Heart left ventricle (tissue), 16 donors: ENCODE measurements around the gene RUNX2. TPM values are rescaled to one million over a fixed set of nuclear protein-coding genes. Genes with fewer than 3 reads are reported as not detected.

ENCODE experiments used
- ATAC-seq, 4 donors: fragments of 200-7000 bp; cut with Tn5 transposase; one replicate each; pipeline ENCODE4 v1.9.1; 2020 to 2022; ENCODE audit warnings: moderate library complexity in 4 of 4, mild to moderate bottlenecking in 3 of 4, moderate number of reproducible peaks in 1 of 4
- DNase-seq, 5 donors: peaks; one replicate each; pipeline ENCODE4 v3.0.0-alpha.2; 2020
- H3K27ac ChIP-seq, 12 donors: fragments of 200-600 bp; sonication (generic) in 4 of 12; one replicate each; pipeline versions ENCODE4 v1.5.0 to v1.8.0; 2016 to 2022; ENCODE audit warnings: mild to moderate bottlenecking in 2 of 12
- H3K27me3 ChIP-seq, 9 donors: fragments of 200-600 bp; sonication (generic) in 2 of 9; one replicate each; pipeline versions ENCODE4 v1.5.1 to v1.8.0; 2016 to 2022; ENCODE audit warnings: mild to moderate bottlenecking in 3 of 9
- H3K36me3 ChIP-seq, 9 donors: fragments of 200-600 bp; sonication (generic) in 2 of 9; one replicate each; pipeline versions ENCODE4 v1.5.0 to v1.8.0; 2018 to 2022; ENCODE audit warnings: mild to moderate bottlenecking in 2 of 9
- H3K4me1 ChIP-seq, 12 donors: fragments of 200-600 bp; sonication (generic) in 4 of 12; one replicate each; pipeline versions ENCODE4 v1.5.0 to v1.8.0; 2016 to 2022; ENCODE audit warnings: mild to moderate bottlenecking in 3 of 12
- H3K4me3 ChIP-seq, 12 donors: fragments of 200-600 bp; sonication (generic) in 4 of 12; one replicate each; pipeline versions ENCODE4 v1.5.0 to v1.8.0; 2017 to 2022; ENCODE audit warnings: mild to moderate bottlenecking in 9 of 12, moderate library complexity in 4 of 12
- H3K9me3 ChIP-seq, 12 donors: fragments of 200-600 bp; sonication (generic) in 4 of 12; one replicate each; pipeline versions ENCODE4 v1.5.0 to v1.8.0; 2016 to 2022; ENCODE audit warnings: mild to moderate bottlenecking in 1 of 12
- POLR2A ChIP-seq, 2 donors: fragments of 450-650 bp; IDR thresholded peaks; one replicate each; pipeline ENCODE4 v1.6.1; 2017; ENCODE audit warnings: antibody characterized with exemption in 2 of 2, mild to moderate bottlenecking in 2 of 2, moderate library complexity in 2 of 2
- WGBS, 4 donors: extraction: QIAGEN DNeasy Blood & Tissue Kit in 2 of 4; methylation state at CpG; one replicate each; pipeline versions ENCODE4 v1.1.5 to v1.1.7; 2013 to 2018; 5-methylcytosine and 5-hydroxymethylcytosine counted together
- intact Hi-C, 10 donors: fragments of 100-400 bp; cut with DNase I; formaldehyde crosslinking; loops; one replicate each; pipeline versions ENCODE4 v1.11.1 to v1.14.2; 2022
- polyA plus RNA-seq, 2 donors: library from polyadenylated mRNA; stranded (reverse); fragments of 200-250 nt; gene quantifications; one replicate each; pipeline ENCODE4 v1.2.3, GENCODE V29; 2013
- total RNA-seq, 9 donors: library from RNA; depleted of rRNA in 2 of 9; stranded (reverse); fragments of >200 nt in 2 of 9; fragmentation: NEBNext Ultra II Directional in 3 of 9; extraction: Animal tissue kit (Norgen Biotek cat#: 25700) in 3 of 9; gene quantifications; one replicate each; pipeline versions ENCODE4 v1.1.0 to v1.2.4, GENCODE V29; 2016 to 2023
- TF ChIP-seq, protein P1 (sequence below), 12 donors: fragments of 200-600 bp; sonication (generic) in 4 of 12; IDR thresholded peaks; one replicate each; pipeline versions ENCODE4 v1.5.0 to v1.8.0; 2018 to 2022; ENCODE audit warnings: antibody characterized with exemption in 12 of 12, mild to moderate bottlenecking in 5 of 12
- donor health status: ischemic (EF 13 %, LVEDD 7.1; RV severe dilation, severe dysfunction).
- donor health status: healthy with polysubstance abuse.
- donor health status: DM: no; HTN: yes; CAD: no.
- donor health status: DM: no; HTN: no; CAD: no.
- donor health status: ischemic (EF 25% LVEDD 6.9; RV normal size, moderate dysfunction).
- donor health status: ischemic (EF 25% LVEDD 5.7; RV mildly dilated, moderate dysfunction).
- donor health status: healthy.
- donor health status: DM: yes; HTN: yes; CAD: no.
- donor health status: ischemic (EF 35%, LVEDD 5.7; RV mildly dilated, moderate dysfunction).
- donor health status: nonischemic (EF 11% LVEDD 7.7; RV severe dilation, severe dysfunction).
- donor health status: DM: yes; HTN: yes; CAD: no.
- donor health status: PGD.
- donor health status: ischemic (EF 29% LVEDD 5.4; RV normal size, mild dysfunction).
- donor health status: nonischemic (EF 23%, LVEDD 6.1; RV moderate dilation, normal function).

The RUNX2 gene
- total and polyA plus RNA-seq, 11 donors: 0.37 to 3.1 (median 2.0) TPM

DNA sequence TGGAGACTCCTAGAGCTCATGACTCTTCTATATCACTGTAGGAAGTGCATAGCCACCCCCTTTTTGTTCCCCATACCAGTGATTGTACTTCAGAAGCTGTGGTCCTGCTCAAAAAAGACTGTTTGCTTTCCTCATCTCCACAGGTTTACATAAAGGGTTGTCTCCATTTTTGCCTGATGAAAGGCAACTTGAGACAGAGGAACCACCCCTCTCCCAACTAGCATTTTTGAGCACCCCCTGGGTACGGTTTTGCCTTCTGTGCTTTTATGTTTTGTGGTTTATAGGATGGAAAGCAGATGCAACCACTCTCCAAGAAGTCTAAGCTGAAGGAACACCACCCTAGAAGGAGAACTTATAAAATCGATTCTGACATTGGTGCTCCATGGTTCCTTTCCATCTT is 177.3 kb downstream of the RUNX2 start:
- DNase-seq (no peak), ATAC-seq (no peak)
- 83 to 95% (median 88%) methylated on average over 2 of the region's 2 CpGs for WGBS, 4 donors
- Histone ChIP-seq H3K27ac (no peak overlapping the region), H3K36me3 (no peaks in the 10 kb centered on the region), H3K9me3 (no peaks in the 10 kb centered on the region), H3K27me3 (no peaks in the 10 kb centered on the region), H3K4me3 (no peak overlapping the region), H3K4me1 (peaks cover 0 to 4% (median 0%) of the 10 kb centered on the region in 12 donors)
- TF ChIP-seq, protein P1, sequence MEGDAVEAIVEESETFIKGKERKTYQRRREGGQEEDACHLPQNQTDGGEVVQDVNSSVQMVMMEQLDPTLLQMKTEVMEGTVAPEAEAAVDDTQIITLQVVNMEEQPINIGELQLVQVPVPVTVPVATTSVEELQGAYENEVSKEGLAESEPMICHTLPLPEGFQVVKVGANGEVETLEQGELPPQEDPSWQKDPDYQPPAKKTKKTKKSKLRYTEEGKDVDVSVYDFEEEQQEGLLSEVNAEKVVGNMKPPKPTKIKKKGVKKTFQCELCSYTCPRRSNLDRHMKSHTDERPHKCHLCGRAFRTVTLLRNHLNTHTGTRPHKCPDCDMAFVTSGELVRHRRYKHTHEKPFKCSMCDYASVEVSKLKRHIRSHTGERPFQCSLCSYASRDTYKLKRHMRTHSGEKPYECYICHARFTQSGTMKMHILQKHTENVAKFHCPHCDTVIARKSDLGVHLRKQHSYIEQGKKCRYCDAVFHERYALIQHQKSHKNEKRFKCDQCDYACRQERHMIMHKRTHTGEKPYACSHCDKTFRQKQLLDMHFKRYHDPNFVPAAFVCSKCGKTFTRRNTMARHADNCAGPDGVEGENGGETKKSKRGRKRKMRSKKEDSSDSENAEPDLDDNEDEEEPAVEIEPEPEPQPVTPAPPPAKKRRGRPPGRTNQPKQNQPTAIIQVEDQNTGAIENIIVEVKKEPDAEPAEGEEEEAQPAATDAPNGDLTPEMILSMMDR (IDR thresholded peaks at IDR 0.05): no peak
- TF ChIP-seq POLR2A (IDR thresholded peaks at IDR 0.05): no peak
- intact Hi-C loops: no loop called here

DNA sequence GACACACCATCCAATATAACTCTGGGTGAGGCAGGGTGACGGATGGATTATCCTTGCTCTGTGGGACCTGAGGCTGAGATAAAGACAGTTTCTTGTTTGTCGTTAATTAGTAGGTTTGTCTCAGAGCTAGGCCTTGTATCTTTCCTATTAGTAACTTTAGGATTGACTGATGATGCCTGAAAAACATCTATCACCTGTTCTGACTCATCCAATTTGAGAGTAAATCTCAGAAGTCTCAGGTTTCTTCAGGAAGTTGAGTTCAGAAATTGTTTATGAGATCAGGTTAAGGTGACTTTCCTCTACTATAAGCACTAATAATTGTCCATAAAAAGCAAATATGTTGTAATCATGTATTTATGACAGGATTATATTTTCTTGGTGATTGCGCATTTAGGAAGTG is 179.1 kb downstream of the RUNX2 start:
- WGBS, 4 donors: 89 to 99% (median 92%) methylated on average over 3 of the region's 3 CpGs
- TF ChIP-seq POLR2A (IDR thresholded peaks at IDR 0.05): no peak
- TF ChIP-seq, protein P1 (IDR thresholded peaks at IDR 0.05): no peak

DNA sequence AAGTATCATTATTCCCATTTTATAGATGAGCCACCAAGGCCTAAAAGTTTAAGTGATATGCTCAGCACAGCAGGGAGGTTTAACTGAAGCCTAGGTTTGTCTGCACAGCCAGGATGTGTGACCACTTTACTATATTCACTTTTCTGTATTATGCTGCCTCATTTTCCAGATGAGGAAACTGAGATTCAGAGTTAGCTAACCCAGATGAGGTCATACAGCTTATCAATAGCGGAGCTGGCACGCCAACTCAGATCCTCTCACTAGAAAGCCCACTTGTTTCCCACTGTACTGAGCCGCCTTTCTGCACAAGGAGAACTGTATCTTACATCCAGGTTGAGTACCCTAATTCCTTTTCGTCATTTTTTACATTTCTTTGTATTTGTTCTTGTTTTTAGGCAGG is 181.3 kb downstream of the RUNX2 start:
- 95 to 99% (median 97%) methylated on average over 4 of the region's 4 CpGs for WGBS, 4 donors
- Histone ChIP-seq H3K9me3 (no peaks in the 10 kb centered on the region), H3K4me3 (no peak overlapping the region), H3K27me3 (no peaks in the 10 kb centered on the region), H3K27ac (no peak overlapping the region), H3K4me1 (peaks cover 0 to 4% (median 0%) of the 10 kb centered on the region in 12 donors), H3K36me3 (peaks cover 0 to 7% (median 0%) of the 10 kb centered on the region in 9 donors)
- no peak for DNase-seq
- intact Hi-C loops: no loop called here
- no peak for ATAC-seq
- TF ChIP-seq POLR2A (IDR thresholded peaks at IDR 0.05): no peak
- TF ChIP-seq, protein P1 (IDR thresholded peaks at IDR 0.05): no peak

More for the DNA sequence above, 179.1 kb downstream of the RUNX2 start:
- Histone ChIP-seq H3K4me1 (peaks cover 0 to 4% (median 0%) of the 10 kb centered on the region in 12 donors), H3K27ac (no peak overlapping the region), H3K36me3 (no peaks in the 10 kb centered on the region), H3K9me3 (no peaks in the 10 kb centered on the region), H3K4me3 (no peak overlapping the region), H3K27me3 (no peaks in the 10 kb centered on the region)
- ATAC-seq (no peak), DNase-seq (no peak)
- intact Hi-C loops: no loop called here

DNA sequence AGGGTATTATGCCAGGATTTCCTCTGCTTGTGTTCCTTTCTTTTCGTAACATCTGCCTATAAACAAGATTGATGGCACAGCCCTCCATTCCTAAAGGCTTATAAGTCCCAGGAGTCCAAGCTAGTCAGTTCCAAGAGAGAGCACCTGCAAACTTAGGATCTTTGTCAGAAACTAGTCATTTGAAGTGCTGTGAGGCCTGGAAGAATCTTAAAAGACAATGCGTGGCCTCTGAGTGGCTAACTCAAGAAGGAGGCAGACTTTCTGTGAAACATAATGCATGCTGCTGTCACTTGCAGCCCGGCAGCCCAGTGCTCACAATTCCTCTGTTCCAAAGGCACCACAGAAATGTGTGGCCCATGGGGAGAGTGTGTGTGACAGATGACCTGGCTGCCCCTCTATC is 184.6 kb downstream of the RUNX2 start:
- 86 to 97% (median 89%) methylated on average over 3 of the region's 3 CpGs for WGBS, 4 donors
- ATAC-seq (no peak), DNase-seq (no peak)
- Histone ChIP-seq H3K27ac (no peak overlapping the region), H3K27me3 (no peaks in the 10 kb centered on the region), H3K4me3 (no peak overlapping the region), H3K9me3 (no peaks in the 10 kb centered on the region), H3K4me1 (no peaks in the 10 kb centered on the region), H3K36me3 (peaks cover 0 to 7% (median 0%) of the 10 kb centered on the region in 9 donors)
- no peak for TF ChIP-seq POLR2A (IDR thresholded peaks at IDR 0.05)
- TF ChIP-seq, protein P1 (IDR thresholded peaks at IDR 0.05): no peak
- intact Hi-C loops: no loop called here
